KMS-11 (cell line): ENCODE data around the gene ATP23.

ENCODE experiments used
- H2AFZ ChIP-seq: fragments of 200-600 bp; sonication (generic); 2 replicates; pipeline ENCODE4 v1.6.1; 2016; ENCODE audit warnings: antibody characterized with exemption, mixed run types, low read depth
- H3K27ac ChIP-seq: fragments of 200-600 bp; sonication (generic); 2 replicates; pipeline ENCODE4 v1.6.1; 2016; ENCODE audit warnings: mild to moderate bottlenecking, mixed run types
- H3K27me3 ChIP-seq: fragments of 200-600 bp; sonication (generic); 2 replicates; pipeline ENCODE4 v1.6.1; 2017; ENCODE audit warnings: mild to moderate bottlenecking, low read depth, mixed run types, moderate library complexity; ENCODE audit not compliant: insufficient read depth
- H3K36me3 ChIP-seq: fragments of 200-600 bp; sonication (generic); 2 replicates; pipeline ENCODE4 v1.6.1; 2017; ENCODE audit warnings: mild to moderate bottlenecking, mixed run types; ENCODE audit not compliant: insufficient read depth
- H3K4me1 ChIP-seq: fragments of 200-600 bp; sonication (generic); 2 replicates; pipeline ENCODE4 v1.6.1; 2016; ENCODE audit warnings: mild to moderate bottlenecking, low read depth, mixed run types; ENCODE audit not compliant: poor library complexity, severe bottlenecking
- H3K4me2 ChIP-seq: fragments of 200-600 bp; sonication (generic); 2 replicates; pipeline ENCODE4 v1.7.0; 2016; ENCODE audit warnings: mild to moderate bottlenecking, mixed run types
- H3K4me3 ChIP-seq: fragments of 200-600 bp; sonication (generic); IDR thresholded peaks from 2 replicates; pipeline ENCODE4 v1.6.1; 2017; ENCODE audit warnings: low read depth, low read length, mixed read lengths; ENCODE audit not compliant: insufficient read depth
- H3K79me2 ChIP-seq: fragments of 200-600 bp; sonication (generic); 2 replicates; pipeline ENCODE4 v1.6.1; 2016; ENCODE audit warnings: low read depth, mixed run types; ENCODE audit not compliant: insufficient read depth
- H3K9ac ChIP-seq: fragments of 200-600 bp; sonication (generic); 2 replicates; pipeline ENCODE4 v1.6.1; 2016; ENCODE audit warnings: mild to moderate bottlenecking, mixed run types
- H4K20me1 ChIP-seq: fragments of 200-600 bp; sonication (generic); 2 replicates; pipeline ENCODE4 v1.6.1; 2016; ENCODE audit warnings: mild to moderate bottlenecking, mixed run types; ENCODE audit not compliant: insufficient read depth
- TF ChIP-seq, protein P1 (sequence below): fragments of 200-600 bp; sonication (generic); conservative IDR thresholded peaks from 2 replicates; pipeline ENCODE4 v1.6.1; 2017; ENCODE audit warnings: low read depth, mild to moderate bottlenecking, antibody characterized with exemption, low read length, moderate library complexity, mixed read lengths

Gene ATP23

GRCh38 chr12:57984629-57985151 is 43.3 kb downstream of the ATP23 start:
- Histone ChIP-seq H3K4me2 (no peak overlapping the region), H3K4me3 (no peak overlapping the region), H3K9ac (no peak overlapping the region), H4K20me1 (no peaks in the 10 kb centered on the region), H2AFZ (no peak overlapping the region), H3K27ac (no peak overlapping the region), H3K79me2 (no peaks in the 10 kb centered on the region), H3K36me3 (no peaks in the 10 kb centered on the region), H3K27me3 (no peaks in the 10 kb centered on the region), H3K4me1 (peaks cover under 1% of the 10 kb centered on the region)
- TF ChIP-seq, protein P1, sequence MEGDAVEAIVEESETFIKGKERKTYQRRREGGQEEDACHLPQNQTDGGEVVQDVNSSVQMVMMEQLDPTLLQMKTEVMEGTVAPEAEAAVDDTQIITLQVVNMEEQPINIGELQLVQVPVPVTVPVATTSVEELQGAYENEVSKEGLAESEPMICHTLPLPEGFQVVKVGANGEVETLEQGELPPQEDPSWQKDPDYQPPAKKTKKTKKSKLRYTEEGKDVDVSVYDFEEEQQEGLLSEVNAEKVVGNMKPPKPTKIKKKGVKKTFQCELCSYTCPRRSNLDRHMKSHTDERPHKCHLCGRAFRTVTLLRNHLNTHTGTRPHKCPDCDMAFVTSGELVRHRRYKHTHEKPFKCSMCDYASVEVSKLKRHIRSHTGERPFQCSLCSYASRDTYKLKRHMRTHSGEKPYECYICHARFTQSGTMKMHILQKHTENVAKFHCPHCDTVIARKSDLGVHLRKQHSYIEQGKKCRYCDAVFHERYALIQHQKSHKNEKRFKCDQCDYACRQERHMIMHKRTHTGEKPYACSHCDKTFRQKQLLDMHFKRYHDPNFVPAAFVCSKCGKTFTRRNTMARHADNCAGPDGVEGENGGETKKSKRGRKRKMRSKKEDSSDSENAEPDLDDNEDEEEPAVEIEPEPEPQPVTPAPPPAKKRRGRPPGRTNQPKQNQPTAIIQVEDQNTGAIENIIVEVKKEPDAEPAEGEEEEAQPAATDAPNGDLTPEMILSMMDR, result no peak

DNA sequence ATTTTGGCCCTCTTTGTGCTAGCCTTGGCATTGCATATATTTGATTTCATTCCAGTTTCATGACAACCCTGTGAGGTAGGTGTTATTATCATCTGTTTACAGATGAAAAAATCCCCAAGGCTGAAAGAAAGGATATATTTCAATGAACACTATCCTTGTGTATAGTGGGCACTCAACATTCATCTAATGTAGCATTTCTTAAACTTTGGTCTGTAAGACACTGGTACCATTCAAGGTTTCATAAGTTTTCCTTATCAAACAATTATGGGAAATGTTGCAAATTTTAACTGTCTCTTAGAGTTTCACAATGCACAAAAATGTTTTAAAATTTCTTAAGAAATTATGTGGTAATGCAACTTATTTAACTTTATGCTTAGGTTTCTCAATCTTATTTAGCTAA is 44.3 kb downstream of the ATP23 start:
- Histone ChIP-seq H3K79me2 (no peaks in the 10 kb centered on the region), H3K27me3 (no peaks in the 10 kb centered on the region), H3K4me1 (peaks cover 6% of the 10 kb centered on the region), H4K20me1 (no peaks in the 10 kb centered on the region), H3K36me3 (no peaks in the 10 kb centered on the region), H3K27ac (no peak overlapping the region), H3K9ac (no peak overlapping the region), H3K4me2 (no peak overlapping the region), H3K4me3 (no peak overlapping the region), H2AFZ (no peak overlapping the region)
- TF ChIP-seq, protein P1, result no peak

DNA sequence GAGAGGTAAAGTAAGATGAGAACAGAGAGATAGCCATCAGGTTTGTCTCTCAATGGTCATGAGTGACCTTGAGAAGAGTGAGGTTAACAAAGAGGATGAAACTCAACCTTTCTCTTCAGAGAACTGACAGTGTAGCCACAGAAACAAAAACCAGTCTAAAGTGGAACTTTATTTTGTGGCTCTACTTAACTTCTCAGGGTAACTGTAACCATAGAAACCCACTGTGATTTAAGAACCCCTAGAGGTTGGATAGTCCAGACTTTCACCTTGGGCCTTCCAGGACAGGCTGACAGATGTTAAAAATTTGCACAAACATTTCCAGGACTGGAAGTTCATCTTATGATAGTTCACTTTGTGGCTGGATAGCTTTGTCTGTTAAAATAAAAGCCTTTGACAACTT is 48.5 kb downstream of the ATP23 start:
- Histone ChIP-seq H3K79me2 (no peaks in the 10 kb centered on the region), H3K27me3 (no peaks in the 10 kb centered on the region), H3K4me1 (peaks cover 6% of the 10 kb centered on the region), H3K4me2 (no peak overlapping the region), H3K9ac (no peak overlapping the region), H3K27ac (no peak overlapping the region), H2AFZ (no peak overlapping the region), H3K36me3 (no peaks in the 10 kb centered on the region), H4K20me1 (no peaks in the 10 kb centered on the region), H3K4me3 (no peak overlapping the region)
- TF ChIP-seq, protein P1, result no peak

- Histone ChIP-seq H3K4me2 (no peak overlapping the region), H3K79me2 (no peaks in the 10 kb centered on the region), H3K9ac (no peak overlapping the region), H3K36me3 (no peaks in the 10 kb centered on the region), H3K27ac (no peak overlapping the region), H4K20me1 (no peaks in the 10 kb centered on the region), H3K4me1 (peaks cover 6% of the 10 kb centered on the region), H3K4me3 (no peak overlapping the region), H3K27me3 (no peaks in the 10 kb centered on the region), H2AFZ (no peak overlapping the region)
- TF ChIP-seq, protein P1, result no peak
Observed at GRCh38 chr12:57990241-57990883, 49.0 kb downstream of the ATP23 start.
